A549 (cell line): ENCODE data around the gene TUBGCP2.

Experiments
- EP300 ChIP-seq, 2 experiments: fragments of >200 bp; sonication (Bioruptor Twin); formaldehyde crosslinking; IDR thresholded peaks; 2 replicates in 1 of 2; 3 replicates in 1 of 2; pipeline ENCODE4 v1.6.1; 2016 to 2017
- HOXA7 ChIP-seq: fragments of 250-450 bp; sonication (Bioruptor Pico); IDR thresholded peaks from 2 replicates; pipeline ENCODE4 v1.5.0; 2020; ENCODE audit warnings: mild to moderate bottlenecking, moderate library complexity
- JUN ChIP-seq, 2 experiments: fragments of >200 bp; sonication (Bioruptor Twin); formaldehyde crosslinking; IDR thresholded peaks; 2 replicates in 1 of 2; 3 replicates in 1 of 2; pipeline ENCODE4 v1.6.1; 2016 to 2017
- JUNB ChIP-seq: fragments of >200 bp; sonication (Bioruptor Twin); formaldehyde crosslinking; IDR thresholded peaks from 2 replicates; pipeline ENCODE4 v1.6.1; 2016
- MAZ ChIP-seq: fragments of 150-350 bp; IDR thresholded peaks from 2 replicates; pipeline ENCODE4 v1.6.1; 2014; ENCODE audit warnings: antibody characterized with exemption, low read depth, low read length, borderline replicate concordance
- POLR2A ChIP-seq: IDR thresholded peaks from 2 replicates; pipeline ENCODE4 v1.6.1; 2012; ENCODE audit warnings: mild to moderate bottlenecking, low read length
- POLR2AphosphoS2 ChIP-seq: conservative IDR thresholded peaks from 2 replicates; pipeline ENCODE4 v1.6.1; 2012; ENCODE audit warnings: low read length, improper control_type of control experiment, inconsistent platforms
- RAD21 ChIP-seq, 2 experiments: fragments of >200 bp in 1 of 2; sonication (Bioruptor Twin) in 1 of 2; formaldehyde crosslinking in 1 of 2; IDR thresholded peaks in 1 of 2; conservative IDR thresholded peaks in 1 of 2; 2 replicates in 1 of 2; 3 replicates in 1 of 2; pipeline ENCODE4 v1.6.1; 2012 to 2018; ENCODE audit warnings: inconsistent platforms in 1 of 2
- RARB ChIP-seq: fragments of 250-450 bp; sonication (Bioruptor Pico); IDR thresholded peaks from 2 replicates; pipeline ENCODE4 v1.8.0; 2021; ENCODE audit warnings: mild to moderate bottlenecking, moderate library complexity
- ZC3H11A ChIP-seq: fragments of 450-650 bp; IDR thresholded peaks from 2 replicates; pipeline ENCODE4 v1.6.1; 2014; ENCODE audit warnings: antibody characterized with exemption, mild to moderate bottlenecking
- TF ChIP-seq, protein P1 (sequence below): fragments of >200 bp; sonication (Bioruptor Twin); formaldehyde crosslinking; IDR thresholded peaks from 3 replicates; pipeline ENCODE4 v1.5.1; 2016
- TF ChIP-seq, protein P2 (sequence below): fragments of 450-650 bp; IDR thresholded peaks from 2 replicates; pipeline ENCODE4 v1.6.1; 2014; ENCODE audit warnings: antibody characterized with exemption
- TF ChIP-seq, protein P3 (sequence below): fragments of 200-600 bp; sonication (generic); IDR thresholded peaks from 2 replicates; pipeline ENCODE4 v1.6.1; 2016; ENCODE audit warnings: antibody characterized with exemption, mild to moderate bottlenecking, moderate library complexity
- TF ChIP-seq, protein P4 (sequence below): IDR thresholded peaks from 2 replicates; pipeline ENCODE4 v1.6.1; 2012

DNA sequence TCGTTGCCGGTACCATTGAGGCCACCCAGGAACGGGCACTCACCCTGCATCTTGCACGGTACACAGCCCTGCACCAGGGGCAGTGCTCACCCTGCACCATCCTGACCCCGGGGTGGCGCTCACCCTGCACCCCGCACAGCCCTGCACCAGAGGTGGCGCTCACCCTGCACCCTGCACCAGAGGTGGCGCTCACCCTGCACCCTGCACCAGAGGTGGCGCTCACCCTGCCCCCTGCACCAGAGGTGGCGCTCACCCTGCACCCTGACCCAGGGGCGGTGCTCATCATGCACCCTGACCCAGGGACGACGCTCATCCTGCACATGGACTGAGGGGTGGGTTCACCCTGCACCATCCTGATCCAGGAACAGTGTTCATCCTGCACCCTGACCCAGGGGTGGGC is 6.4 kb downstream of the TUBGCP2 start:
- TF ChIP-seq, protein P1, sequence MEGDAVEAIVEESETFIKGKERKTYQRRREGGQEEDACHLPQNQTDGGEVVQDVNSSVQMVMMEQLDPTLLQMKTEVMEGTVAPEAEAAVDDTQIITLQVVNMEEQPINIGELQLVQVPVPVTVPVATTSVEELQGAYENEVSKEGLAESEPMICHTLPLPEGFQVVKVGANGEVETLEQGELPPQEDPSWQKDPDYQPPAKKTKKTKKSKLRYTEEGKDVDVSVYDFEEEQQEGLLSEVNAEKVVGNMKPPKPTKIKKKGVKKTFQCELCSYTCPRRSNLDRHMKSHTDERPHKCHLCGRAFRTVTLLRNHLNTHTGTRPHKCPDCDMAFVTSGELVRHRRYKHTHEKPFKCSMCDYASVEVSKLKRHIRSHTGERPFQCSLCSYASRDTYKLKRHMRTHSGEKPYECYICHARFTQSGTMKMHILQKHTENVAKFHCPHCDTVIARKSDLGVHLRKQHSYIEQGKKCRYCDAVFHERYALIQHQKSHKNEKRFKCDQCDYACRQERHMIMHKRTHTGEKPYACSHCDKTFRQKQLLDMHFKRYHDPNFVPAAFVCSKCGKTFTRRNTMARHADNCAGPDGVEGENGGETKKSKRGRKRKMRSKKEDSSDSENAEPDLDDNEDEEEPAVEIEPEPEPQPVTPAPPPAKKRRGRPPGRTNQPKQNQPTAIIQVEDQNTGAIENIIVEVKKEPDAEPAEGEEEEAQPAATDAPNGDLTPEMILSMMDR = no peak
- TF ChIP-seq POLR2A (no peak), EP300 (IDR thresholded peaks at IDR 0.05) (no peak), ZC3H11A (no peak), MAZ (no peak), JUN (IDR thresholded peaks at IDR 0.05) (no peak), RAD21 (conservative IDR thresholded peaks at IDR 0.05 in 1 of 2, IDR thresholded peaks at IDR 0.05 in 1 of 2) (no peak), RARB (CRISPR knock-in tag) (no peak), POLR2AphosphoS2 (no peak), HOXA7 (no peak), JUNB (no peak)
- TF ChIP-seq, protein P2, sequence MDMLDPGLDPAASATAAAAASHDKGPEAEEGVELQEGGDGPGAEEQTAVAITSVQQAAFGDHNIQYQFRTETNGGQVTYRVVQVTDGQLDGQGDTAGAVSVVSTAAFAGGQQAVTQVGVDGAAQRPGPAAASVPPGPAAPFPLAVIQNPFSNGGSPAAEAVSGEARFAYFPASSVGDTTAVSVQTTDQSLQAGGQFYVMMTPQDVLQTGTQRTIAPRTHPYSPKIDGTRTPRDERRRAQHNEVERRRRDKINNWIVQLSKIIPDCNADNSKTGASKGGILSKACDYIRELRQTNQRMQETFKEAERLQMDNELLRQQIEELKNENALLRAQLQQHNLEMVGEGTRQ = no peak
- TF ChIP-seq, protein P3, sequence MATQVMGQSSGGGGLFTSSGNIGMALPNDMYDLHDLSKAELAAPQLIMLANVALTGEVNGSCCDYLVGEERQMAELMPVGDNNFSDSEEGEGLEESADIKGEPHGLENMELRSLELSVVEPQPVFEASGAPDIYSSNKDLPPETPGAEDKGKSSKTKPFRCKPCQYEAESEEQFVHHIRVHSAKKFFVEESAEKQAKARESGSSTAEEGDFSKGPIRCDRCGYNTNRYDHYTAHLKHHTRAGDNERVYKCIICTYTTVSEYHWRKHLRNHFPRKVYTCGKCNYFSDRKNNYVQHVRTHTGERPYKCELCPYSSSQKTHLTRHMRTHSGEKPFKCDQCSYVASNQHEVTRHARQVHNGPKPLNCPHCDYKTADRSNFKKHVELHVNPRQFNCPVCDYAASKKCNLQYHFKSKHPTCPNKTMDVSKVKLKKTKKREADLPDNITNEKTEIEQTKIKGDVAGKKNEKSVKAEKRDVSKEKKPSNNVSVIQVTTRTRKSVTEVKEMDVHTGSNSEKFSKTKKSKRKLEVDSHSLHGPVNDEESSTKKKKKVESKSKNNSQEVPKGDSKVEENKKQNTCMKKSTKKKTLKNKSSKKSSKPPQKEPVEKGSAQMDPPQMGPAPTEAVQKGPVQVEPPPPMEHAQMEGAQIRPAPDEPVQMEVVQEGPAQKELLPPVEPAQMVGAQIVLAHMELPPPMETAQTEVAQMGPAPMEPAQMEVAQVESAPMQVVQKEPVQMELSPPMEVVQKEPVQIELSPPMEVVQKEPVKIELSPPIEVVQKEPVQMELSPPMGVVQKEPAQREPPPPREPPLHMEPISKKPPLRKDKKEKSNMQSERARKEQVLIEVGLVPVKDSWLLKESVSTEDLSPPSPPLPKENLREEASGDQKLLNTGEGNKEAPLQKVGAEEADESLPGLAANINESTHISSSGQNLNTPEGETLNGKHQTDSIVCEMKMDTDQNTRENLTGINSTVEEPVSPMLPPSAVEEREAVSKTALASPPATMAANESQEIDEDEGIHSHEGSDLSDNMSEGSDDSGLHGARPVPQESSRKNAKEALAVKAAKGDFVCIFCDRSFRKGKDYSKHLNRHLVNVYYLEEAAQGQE = no peak
- TF ChIP-seq, protein P4, sequence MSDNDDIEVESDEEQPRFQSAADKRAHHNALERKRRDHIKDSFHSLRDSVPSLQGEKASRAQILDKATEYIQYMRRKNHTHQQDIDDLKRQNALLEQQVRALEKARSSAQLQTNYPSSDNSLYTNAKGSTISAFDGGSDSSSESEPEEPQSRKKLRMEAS = no peak
